SKM-1 (cell line): ENCODE measurements around the gene PAPPA2.

Experiments used
- DNase-seq: peaks from one replicate; lab custom pipeline; 2025; ENCODE audit not compliant: unreplicated experiment; lab: John Stamatoyannopoulos, UW

The PAPPA2 gene

GRCh38 chr1:176884911-176885310, 421.9 kb downstream of the PAPPA2 start:
- no peak for DNase-seq

- DNase-seq: no peak
These were observed 422.4 kb downstream of the PAPPA2 start for GRCh38 chr1:176885341-176885740.

GRCh38 chr1:176885751-176886150, 422.8 kb downstream of the PAPPA2 start:
- no peak for DNase-seq

- no peak for DNase-seq
These were observed 425.6 kb downstream of the PAPPA2 start for GRCh38 chr1:176888471-176889032.

- no peak for DNase-seq
These were observed 430.8 kb downstream of the PAPPA2 start for GRCh38 chr1:176893625-176894352.

GRCh38 chr1:176894450-176894849, 431.5 kb downstream of the PAPPA2 start:
- no peak for DNase-seq
